ENCODE measurements around the gene NFATC3.
A peak's percentile ranks its signal among the peaks of the same experiment; 100 is the strongest.

NFATC3 gene

GRCh38 chr16:68085259-68086071 lies at the start of gene NFATC3:
TSS of gene NFATC3 (plus strand) at chr16:68085370. CDS start at chr16:68085682, 312 bp downstream.
- peak; percentile 99 for DNase-seq

- no peak for DNase-seq
Observed at GRCh38 chr16:68037841-68038597, 47.2 kb upstream of the NFATC3 start.

- peak; percentile 93 for DNase-seq
Observed at GRCh38 chr16:68040506-68041288, 44.5 kb upstream of the NFATC3 start.

GRCh38 chr16:68041783-68042182 lies 43.4 kb upstream of the NFATC3 start:
- DNase-seq, result no peak

- DNase-seq, result no peak
Observed at GRCh38 chr16:68046106-68046505, 39.1 kb upstream of the NFATC3 start.

DNA sequence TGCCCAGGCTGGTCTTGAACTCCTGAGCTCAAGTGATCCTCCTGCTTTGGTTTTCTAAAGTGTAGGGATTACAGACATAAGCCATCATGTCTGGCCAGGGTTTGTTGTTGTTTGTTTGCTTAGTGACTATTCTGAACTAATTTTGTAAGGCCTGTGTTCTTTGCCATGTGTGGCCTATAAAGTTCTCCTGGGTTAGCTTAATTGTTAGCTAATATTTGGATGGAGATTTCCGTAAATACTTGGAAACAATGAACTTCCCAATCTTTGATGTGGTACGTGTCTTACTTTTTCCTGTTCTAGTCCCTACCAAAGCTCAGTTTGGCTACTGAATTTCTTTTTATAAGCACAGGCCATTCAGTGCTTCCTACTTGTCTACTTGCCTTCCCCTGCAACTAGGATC lies 37.2 kb upstream of the NFATC3 start:
- DNase-seq, result no peak

- DNase-seq, result no peak
Observed at GRCh38 chr16:68049449-68049848, 35.7 kb upstream of the NFATC3 start.

- DNase-seq, result no peak
Observed at GRCh38 chr16:68055395-68055794, 29.8 kb upstream of the NFATC3 start.

DNA sequence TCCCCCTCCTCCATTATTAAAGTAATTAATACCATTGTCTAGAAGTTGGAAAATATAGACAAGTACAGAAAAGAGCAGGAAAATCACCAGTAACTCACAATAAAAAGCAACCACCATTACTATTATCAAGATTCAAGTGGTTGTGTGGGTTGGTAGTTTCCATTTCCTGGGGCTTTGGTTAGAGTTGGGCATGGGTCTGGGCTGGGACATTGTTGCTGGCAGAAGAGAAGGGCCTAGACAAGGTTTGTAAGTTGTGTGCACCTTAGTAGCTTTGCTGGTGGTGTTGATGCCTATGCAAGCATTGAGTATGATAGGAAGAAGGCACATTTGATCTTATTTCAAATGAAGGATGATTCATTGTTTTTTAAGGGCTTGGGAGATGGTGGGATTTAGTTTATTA lies 25.4 kb upstream of the NFATC3 start:
- DNase-seq, result no peak

DNA sequence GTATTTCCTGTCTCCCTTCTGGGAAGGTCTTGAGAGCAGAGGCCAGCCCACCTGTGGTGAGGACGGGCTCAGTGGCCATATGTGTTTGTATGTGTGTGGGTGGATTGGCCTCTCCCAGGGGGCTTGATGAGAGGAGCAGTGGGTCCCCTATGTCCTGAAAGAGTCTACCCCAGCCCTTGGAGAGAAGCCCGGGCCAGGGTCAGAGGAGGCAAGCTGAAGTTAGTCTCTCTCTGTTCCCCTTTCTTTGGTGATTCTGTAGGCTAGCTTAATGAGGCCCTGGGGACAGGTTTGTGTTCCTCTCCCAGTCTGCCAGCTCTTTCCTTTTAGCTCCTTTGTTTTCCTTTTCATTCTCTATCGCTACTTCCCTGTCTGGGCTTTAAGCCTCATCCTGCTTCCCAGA lies 23.8 kb upstream of the NFATC3 start:
- no peak for DNase-seq

DNA sequence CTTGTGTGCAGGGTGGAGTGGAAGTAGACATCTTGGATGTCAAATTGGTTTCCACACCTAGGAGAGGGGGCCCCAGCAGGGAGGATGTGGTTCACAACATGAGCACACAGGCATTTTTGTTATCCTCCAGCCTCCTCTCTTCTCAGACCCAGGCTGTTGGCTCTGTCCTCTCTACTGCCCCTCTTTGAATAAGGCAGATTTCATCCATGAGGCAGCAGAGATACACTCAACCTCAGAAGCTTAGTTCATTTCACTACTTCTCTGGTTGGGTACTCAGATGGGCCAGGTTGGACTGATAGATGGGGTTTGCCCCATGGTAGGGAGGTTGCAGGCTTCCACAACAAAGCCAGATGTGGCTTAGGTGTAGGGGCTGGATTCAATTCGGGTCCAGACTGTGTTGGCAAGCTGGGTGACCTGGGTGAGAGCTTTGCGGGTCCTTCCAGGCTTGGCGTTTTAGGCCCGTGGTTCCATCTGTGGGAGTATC lies 22.2 kb upstream of the NFATC3 start:
- no peak for DNase-seq

DNA sequence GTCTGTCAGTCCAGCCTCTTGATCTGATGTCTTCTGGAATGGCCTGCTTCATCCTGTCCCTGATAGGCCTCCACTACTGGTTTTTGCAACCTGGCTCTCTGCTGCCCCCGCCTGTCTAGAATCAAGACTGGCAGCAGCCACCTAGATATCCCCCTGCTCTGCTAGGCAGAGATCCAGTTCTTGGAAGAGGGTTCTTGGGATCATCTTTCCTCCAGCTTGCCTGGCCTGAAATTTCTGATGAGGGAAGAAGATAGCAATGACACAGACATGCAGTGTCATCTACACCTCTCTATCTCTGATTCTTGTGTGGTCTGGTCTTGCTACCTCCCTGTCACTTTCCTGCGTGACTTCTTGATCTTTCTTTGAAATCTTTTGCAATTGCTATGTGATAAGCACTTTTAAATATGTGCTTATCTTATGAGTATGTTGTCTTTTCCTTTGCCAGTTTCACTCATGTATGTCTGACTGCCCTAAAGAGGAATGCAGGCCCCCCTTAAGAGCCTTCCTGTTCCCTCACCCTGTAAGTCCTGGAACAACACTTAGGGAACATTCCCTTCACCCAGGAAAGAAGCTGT lies 20.3 kb upstream of the NFATC3 start:
- peak; percentile 81 for DNase-seq

DNA sequence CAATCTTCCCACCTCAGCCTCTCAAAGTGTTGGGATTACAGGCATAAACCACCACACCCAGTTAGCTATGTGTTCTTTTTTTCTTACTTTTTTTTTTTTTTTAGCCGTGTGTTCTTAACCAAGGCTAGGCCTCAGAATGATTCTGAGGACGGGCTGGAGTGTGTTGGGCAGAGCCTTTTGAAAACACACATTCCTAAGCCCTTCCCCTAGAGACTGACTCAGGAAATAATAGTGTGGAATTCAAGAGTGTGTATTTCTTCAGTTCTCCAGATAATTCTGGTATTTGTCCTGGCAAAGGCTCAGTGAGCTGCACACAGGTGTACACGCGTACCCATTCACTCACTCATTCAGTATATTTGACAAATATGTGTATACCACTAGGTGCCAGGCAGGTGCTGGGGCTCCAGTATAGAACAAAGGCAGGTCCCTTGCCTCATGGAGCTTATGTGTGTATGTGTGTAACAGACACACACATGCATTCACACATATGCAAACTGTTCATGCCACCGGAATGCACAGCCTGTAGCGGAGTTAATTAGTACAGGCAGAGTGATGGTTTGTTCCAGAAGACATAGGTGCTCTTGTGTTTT lies 19.4 kb upstream of the NFATC3 start:
- no peak for DNase-seq

DNA sequence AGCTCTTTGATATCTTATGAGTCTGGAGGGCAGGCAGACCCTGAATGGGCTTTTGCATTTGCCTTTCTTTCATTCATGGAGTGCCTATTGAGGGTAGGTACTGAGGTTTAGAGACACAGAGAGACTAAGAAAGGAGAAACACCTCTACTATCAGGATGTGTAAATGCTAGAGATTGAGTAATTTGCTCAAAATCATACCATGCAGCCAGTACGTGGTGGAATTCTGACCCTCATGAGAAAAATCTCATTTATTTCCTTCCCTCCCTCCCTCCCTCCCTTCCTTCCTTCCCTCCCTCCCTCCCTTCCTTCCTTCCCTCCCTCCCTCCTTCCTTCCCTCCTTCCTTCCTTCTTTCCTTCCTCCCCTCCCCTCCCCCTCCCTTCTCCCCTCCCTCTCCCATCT lies 18.4 kb upstream of the NFATC3 start:
- DNase-seq, result no peak

- DNase-seq, result no peak
Observed at GRCh38 chr16:68068926-68069325, 16.2 kb upstream of the NFATC3 start.

DNA sequence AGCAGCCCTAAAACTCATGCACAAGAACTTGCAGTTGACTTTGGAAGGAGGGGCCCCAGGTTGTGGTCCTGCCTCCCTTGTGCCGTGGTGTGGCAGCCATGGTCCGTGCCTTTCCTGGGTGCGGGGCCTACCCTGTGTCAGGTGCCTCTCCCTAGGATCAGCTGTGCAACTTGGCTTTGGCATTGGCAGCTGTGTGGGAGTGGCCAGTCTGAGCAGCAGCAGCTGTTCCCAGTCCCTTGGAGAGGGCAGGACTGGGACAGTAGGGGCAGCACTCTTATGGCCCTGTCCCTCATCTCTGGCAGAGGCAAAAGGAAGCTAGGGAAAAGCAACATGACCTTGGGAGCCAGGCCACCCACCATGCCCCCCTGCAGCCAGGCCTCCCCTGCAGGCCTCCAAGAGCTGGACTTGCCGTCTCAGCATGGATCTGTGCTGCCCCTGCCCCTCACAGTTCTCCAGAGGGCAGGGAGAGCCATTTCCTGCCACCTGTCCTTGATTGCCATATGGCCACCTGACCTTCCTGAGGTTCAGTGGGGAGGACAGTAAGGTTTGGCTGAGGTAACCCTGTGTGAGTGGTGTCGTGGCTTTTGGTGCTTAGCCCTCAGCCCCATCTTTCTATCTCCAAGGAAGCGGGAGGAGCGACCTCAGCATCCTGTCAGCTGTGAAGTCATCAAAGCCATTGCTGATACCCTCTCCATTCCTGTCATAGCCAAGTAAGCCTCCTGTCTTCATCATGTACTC lies 15.5 kb upstream of the NFATC3 start:
- DNase-seq, result no peak

DNA sequence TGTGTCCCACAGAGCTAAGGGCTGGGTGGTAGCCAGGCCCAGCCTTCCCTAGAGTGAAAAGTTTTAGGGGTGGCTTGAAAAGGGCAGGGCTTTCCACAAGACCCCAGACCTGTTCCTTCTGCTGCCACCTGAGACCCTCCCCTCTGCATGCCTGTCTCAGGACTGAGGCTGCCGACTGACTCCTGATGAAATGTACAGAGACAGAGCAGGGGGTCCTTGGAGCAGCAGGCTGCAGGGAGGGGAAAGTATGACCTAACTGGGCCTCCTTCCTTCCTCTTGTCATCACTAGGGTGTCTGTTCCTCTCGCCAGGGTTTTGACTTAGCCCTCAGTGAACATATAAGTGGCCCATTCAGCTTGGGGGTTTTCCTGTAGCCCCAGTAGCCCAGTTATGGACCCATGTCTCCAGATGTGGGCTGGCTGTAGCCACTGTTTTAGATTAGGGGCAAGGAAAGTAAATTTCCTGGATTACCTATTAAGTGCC lies 14.9 kb upstream of the NFATC3 start:
- DNase-seq, result no peak

GRCh38 chr16:68070806-68071517 lies 14.2 kb upstream of the NFATC3 start:
- peak; percentile 49 for DNase-seq

DNA sequence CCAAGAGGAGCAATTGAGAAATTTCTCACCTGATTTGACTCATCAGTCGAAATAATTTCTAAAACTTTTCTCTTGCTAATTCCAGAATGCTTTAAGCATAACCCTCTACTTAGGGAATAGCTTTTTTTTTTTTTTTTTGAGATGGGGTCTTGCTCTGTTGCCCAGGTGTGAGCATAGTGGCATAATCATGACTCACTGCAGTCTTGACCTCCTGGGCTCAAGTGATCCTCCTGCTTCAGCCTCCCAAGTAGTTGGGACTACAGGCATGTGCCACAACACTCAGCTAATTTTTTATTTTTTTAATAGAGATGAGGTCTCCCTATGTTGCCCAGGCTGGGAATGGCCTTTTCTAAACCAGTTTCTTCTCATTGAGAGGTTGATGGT lies 13.7 kb upstream of the NFATC3 start:
- DNase-seq, result no peak

DNA sequence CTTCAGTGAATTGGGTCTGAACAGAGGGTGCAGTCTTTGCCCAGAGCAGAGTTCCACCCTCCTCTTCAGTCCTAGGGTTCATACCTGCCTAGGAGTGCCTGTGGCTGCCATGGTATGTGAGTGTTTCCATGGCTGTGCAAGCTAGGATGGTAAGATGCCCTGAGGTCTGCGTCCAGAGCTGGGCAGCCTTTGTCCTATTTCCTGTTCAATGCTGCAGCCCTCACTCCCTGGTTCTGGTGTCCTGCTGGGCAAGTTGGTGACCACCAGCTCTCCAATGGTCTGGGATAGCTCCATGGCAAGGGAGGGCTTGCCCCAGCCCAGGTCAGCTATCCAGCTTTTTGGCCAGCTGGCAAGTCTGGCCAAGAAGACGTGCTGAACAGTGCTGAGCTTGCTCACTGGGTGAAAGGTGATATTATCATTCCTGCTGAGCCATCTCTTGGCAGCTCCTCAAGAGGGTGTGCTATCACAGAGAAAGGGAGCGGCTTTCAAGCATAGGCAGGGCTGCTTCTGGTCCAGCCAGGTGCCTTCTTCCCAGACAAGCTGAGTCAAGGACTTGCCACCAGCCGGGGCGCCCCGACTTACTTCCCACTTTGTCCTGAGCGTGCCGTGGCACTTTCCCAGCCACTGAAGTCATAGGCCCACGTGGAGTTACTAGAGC lies 13.0 kb upstream of the NFATC3 start:
- DNase-seq, result no peak
